HG02981 (cell line): Measurements from ENCODE around the gene PHACTR3.

Source experiments
- ATAC-seq: cut with Tn5 transposase; IDR thresholded peaks from one replicate; pipeline ENCODE4 v1.9.1; 2021; ENCODE audit warnings: mild to moderate bottlenecking, moderate library complexity; ENCODE audit not compliant: unreplicated experiment

The PHACTR3 gene

GRCh38 chr20:59688999-59689398 is 84.7 kb downstream of the PHACTR3 start:
- ATAC-seq = no peak

GRCh38 chr20:59690101-59690500 is 85.8 kb downstream of the PHACTR3 start:
- no peak for ATAC-seq

- ATAC-seq = no peak
Measured at GRCh38 chr20:59690976-59691375, 86.6 kb downstream of the PHACTR3 start.

GRCh38 chr20:59692139-59692538 is 87.8 kb downstream of the PHACTR3 start:
- ATAC-seq = no peak

- no peak for ATAC-seq
Measured at GRCh38 chr20:59693587-59693986, 89.2 kb downstream of the PHACTR3 start.

GRCh38 chr20:59696476-59696875 is 92.1 kb downstream of the PHACTR3 start:
- no peak for ATAC-seq

GRCh38 chr20:59697068-59697467 is 92.7 kb downstream of the PHACTR3 start:
- ATAC-seq = no peak

GRCh38 chr20:59698598-59698997 is 94.3 kb downstream of the PHACTR3 start:
- ATAC-seq = no peak

GRCh38 chr20:59701236-59701635 is 96.9 kb downstream of the PHACTR3 start:
- no peak for ATAC-seq

- ATAC-seq = no peak
Measured at GRCh38 chr20:59703046-59703445, 98.7 kb downstream of the PHACTR3 start.

GRCh38 chr20:59705651-59706399 is 101.5 kb downstream of the PHACTR3 start:
- ATAC-seq = no peak

- ATAC-seq = no peak
Measured at GRCh38 chr20:59706400-59706693, 102.0 kb downstream of the PHACTR3 start.

GRCh38 chr20:59708326-59708725 is 104.0 kb downstream of the PHACTR3 start:
- no peak for ATAC-seq

- ATAC-seq = no peak
Measured at GRCh38 chr20:59709636-59710035, 105.3 kb downstream of the PHACTR3 start.

- ATAC-seq = no peak
Measured at GRCh38 chr20:59718071-59718470, 113.7 kb downstream of the PHACTR3 start.

GRCh38 chr20:59718751-59719150 is 114.4 kb downstream of the PHACTR3 start:
- ATAC-seq = no peak

GRCh38 chr20:59720013-59720412 is 115.7 kb downstream of the PHACTR3 start:
- no peak for ATAC-seq

GRCh38 chr20:59721386-59721785 is 117.0 kb downstream of the PHACTR3 start:
- ATAC-seq = no peak

GRCh38 chr20:59723108-59723500 is 118.8 kb downstream of the PHACTR3 start:
- ATAC-seq = no peak

- no peak for ATAC-seq
Measured at GRCh38 chr20:59723607-59724456, 119.5 kb downstream of the PHACTR3 start.

GRCh38 chr20:59724457-59725366 is 120.4 kb downstream of the PHACTR3 start:
- ATAC-seq = no peak
